CD14-positive monocyte (primary cell): ENCODE measurements around the gene TCF4. TPM values are rescaled to one million over a fixed set of nuclear protein-coding genes. Genes with fewer than 3 reads are reported as not detected.

Source experiments
- DNase-seq, 3 donors: peaks; one replicate each; pipeline ENCODE4 v3.0.0-alpha.2; 2011 to 2022
- H2AFZ ChIP-seq: 2 replicates; pipeline ENCODE4 v1.6.0; 2012; ENCODE audit warnings: mild to moderate bottlenecking, low read depth, low read length, inconsistent platforms; ENCODE audit not compliant: insufficient read depth, poor library complexity, severe bottlenecking
- H3K27ac ChIP-seq, 2 donors: 1 replicate in 1 of 2; 2 replicates in 1 of 2; pipeline ENCODE4 v1.5.1; 2012 to 2013; ENCODE audit warnings: low read length in 2 of 2, control low read depth in 1 of 2, inconsistent platforms in 1 of 2, low read depth in 1 of 2, mild to moderate bottlenecking in 1 of 2
- H3K27me3 ChIP-seq, 2 donors: one replicate each; pipeline versions ENCODE4 v1.6.0 to v1.6.1; 2011 to 2013; ENCODE audit warnings: low read length in 2 of 2; ENCODE audit not compliant: control insufficient read depth in 2 of 2, insufficient read depth in 2 of 2
- H3K36me3 ChIP-seq, 2 donors: replicated peaks in 1 of 2; 1 replicate in 1 of 2; 2 replicates in 1 of 2; pipeline versions ENCODE4 v1.5.1 to v1.6.1; 2012 to 2013; ENCODE audit warnings: low read length in 2 of 2, control low read depth in 1 of 2, inconsistent platforms in 1 of 2, mild to moderate bottlenecking in 1 of 2; ENCODE audit not compliant: insufficient read depth in 2 of 2, control insufficient read depth in 1 of 2
- H3K4me1 ChIP-seq, 2 donors: 1 replicate in 1 of 2; 2 replicates in 1 of 2; pipeline versions ENCODE4 v1.5.1 to v1.6.1; 2012 to 2013; ENCODE audit warnings: low read length in 2 of 2, control low read depth in 1 of 2, inconsistent platforms in 1 of 2, mild to moderate bottlenecking in 1 of 2, moderate library complexity in 1 of 2; ENCODE audit not compliant: insufficient read depth in 2 of 2, control insufficient read depth in 1 of 2
- H3K4me2 ChIP-seq: replicated peaks from 2 replicates; pipeline ENCODE3; 2012; ENCODE audit warnings: low read length, moderate library complexity, mild to moderate bottlenecking; ENCODE audit not compliant: poor library complexity, severe bottlenecking; ENCODE audit errors: extremely low read depth
- H3K4me3 ChIP-seq, 3 experiments: fragments of 200-600 bp in 1 of 3; sonication (generic) in 1 of 3; replicated peaks in 1 of 3; 1 replicate in 2 of 3; 2 replicates in 1 of 3; pipeline ENCODE4 v1.5.1; 2011 to 2013; ENCODE audit warnings: low read length in 3 of 3, mild to moderate bottlenecking in 3 of 3, control low read depth in 2 of 3, low read depth in 2 of 3, inconsistent platforms in 1 of 3, moderate library complexity in 1 of 3
- H3K79me2 ChIP-seq: 2 replicates; pipeline ENCODE4 v1.6.0; 2012; ENCODE audit warnings: mild to moderate bottlenecking, control low read depth, inconsistent platforms, low read length, moderate library complexity; ENCODE audit not compliant: insufficient read depth
- H3K9ac ChIP-seq: 2 replicates; pipeline ENCODE4 v1.6.0; 2017; ENCODE audit warnings: low read length, mild to moderate bottlenecking; ENCODE audit not compliant: insufficient read depth, poor library complexity, severe bottlenecking
- H3K9me3 ChIP-seq, 2 donors: replicated peaks in 1 of 2; 1 replicate in 1 of 2; 2 replicates in 1 of 2; pipeline versions ENCODE4 v1.5.1 to v1.6.1; 2012 to 2013; ENCODE audit warnings: low read length in 2 of 2, control low read depth in 1 of 2; ENCODE audit not compliant: control insufficient read depth in 1 of 2, insufficient read depth in 1 of 2
- H4K20me1 ChIP-seq: 2 replicates; pipeline ENCODE4 v1.6.0; 2012; ENCODE audit warnings: mild to moderate bottlenecking, low read length, control low read depth, moderate library complexity; ENCODE audit not compliant: insufficient read depth
- H3K27ac Mint-ChIP-seq, 7 donors: one replicate each; pipeline ENCODE4 v1.8.0; 2020; ENCODE audit warnings: mild to moderate bottlenecking in 7 of 7, mixed read lengths in 7 of 7, moderate library complexity in 6 of 7, inconsistent platforms in 2 of 7
- H3K27me3 Mint-ChIP-seq, 3 donors: one replicate each; pipeline ENCODE4 v1.8.0; 2021 to 2022; ENCODE audit warnings: low read depth in 3 of 3, mild to moderate bottlenecking in 3 of 3, mixed read lengths in 3 of 3, moderate library complexity in 3 of 3, inconsistent platforms in 1 of 3
- H3K36me3 Mint-ChIP-seq, 2 donors: one replicate each; pipeline ENCODE4 v1.8.0; 2020; ENCODE audit warnings: mixed read lengths in 2 of 2, inconsistent platforms in 1 of 2, mild to moderate bottlenecking in 1 of 2
- H3K4me1 Mint-ChIP-seq: one replicate; pipeline ENCODE4 v1.8.0; 2020; ENCODE audit warnings: mild to moderate bottlenecking, mixed read lengths
- H3K4me3 Mint-ChIP-seq, 2 donors: one replicate each; pipeline ENCODE4 v1.8.0; 2020; ENCODE audit warnings: mild to moderate bottlenecking in 2 of 2, mixed read lengths in 2 of 2, moderate library complexity in 1 of 2
- H3K9me3 Mint-ChIP-seq, 7 donors: one replicate each; pipeline ENCODE4 v1.8.0; 2020 to 2022; ENCODE audit warnings: mixed read lengths in 7 of 7, mild to moderate bottlenecking in 6 of 7, moderate library complexity in 6 of 7, inconsistent platforms in 2 of 7
- CTCF ChIP-seq: fragments of 200-600 bp; IDR thresholded peaks from one replicate; pipeline ENCODE4 v1.8.0; 2022; ENCODE audit warnings: antibody characterized with exemption, mild to moderate bottlenecking
- WGBS: methylation state at CpG from one replicate; pipeline ENCODE4 v1.1.5; 2013; ENCODE audit warnings: missing lambda C conversion rate; ENCODE audit not compliant: insufficient coverage; 5-methylcytosine and 5-hydroxymethylcytosine counted together
- intact Hi-C, 2 donors: fragments of 100-400 bp; cut with micrococcal nuclease; formaldehyde crosslinking; loops; one replicate each; pipeline versions ENCODE4 v1.15.0 to v1.15.1; 2023
- polyA plus RNA-seq, 3 donors: library from polyadenylated mRNA; depleted of rRNA in 1 of 3; unstranded in 2 of 3; stranded (reverse) in 1 of 3; fragments of 300-500 nt in 2 of 3; fragments of >200 nt in 1 of 3; fragmentation: Illumina TruSeq in 2 of 3; gene quantifications; 1 replicate in 2 of 3; 2 replicates in 1 of 3; pipeline ENCODE4 v1.2.3, GENCODE V29; 2012 to 2021

TCF4 gene
- polyA plus RNA-seq, 3 donors, result 5.9 to 12.9 (median 10.7) TPM

GRCh38 chr18:55258088-55258487 lies 329.9 kb downstream of the TCF4 start:
- no peak overlapping the region for H3K4me2 ChIP-seq
- peaks cover 0 to 7% of the 10 kb centered on the region in 2 donors for H3K36me3 ChIP-seq
- Mint-ChIP-seq H3K9me3 (no peaks in the 10 kb centered on the region), H3K27me3 (no peaks in the 10 kb centered on the region), H3K27ac (no peak overlapping the region), H3K4me3 (no peak overlapping the region), H3K4me1 (no peaks in the 10 kb centered on the region), H3K36me3 (peaks cover 5 to 18% of the 10 kb centered on the region in 2 donors)
- H3K9me3 ChIP-seq, result no peaks in the 10 kb centered on the region
- no peak overlapping the region for H3K27ac ChIP-seq
- no peak for DNase-seq
- no peak overlapping the region for H3K4me3 ChIP-seq
- no peak overlapping the region for H2AFZ ChIP-seq
- WGBS, result no CpG with 5 or more reads among the region's 4 CpGs
- H3K79me2 ChIP-seq, result no peaks in the 10 kb centered on the region
- no peak overlapping the region for H3K9ac ChIP-seq
- H3K27me3 ChIP-seq, result no peaks in the 10 kb centered on the region
- TF ChIP-seq CTCF, result no peak
- no peaks in the 10 kb centered on the region for H4K20me1 ChIP-seq
- no peaks in the 10 kb centered on the region for H3K4me1 ChIP-seq
- intact Hi-C loops, result no loop called here

GRCh38 chr18:55256929-55257289 lies 331.1 kb downstream of the TCF4 start:
- peaks cover 5 to 18% of the 10 kb centered on the region in 2 donors for H3K36me3 Mint-ChIP-seq

More at GRCh38 chr18:55256929-55257289, 331.1 kb downstream of the TCF4 start:
- Histone ChIP-seq H3K27ac (no peak overlapping the region), H3K9ac (no peak overlapping the region), H3K4me3 (no peak overlapping the region), H3K9me3 (no peaks in the 10 kb centered on the region), H3K79me2 (no peaks in the 10 kb centered on the region), H3K4me1 (peaks cover 0 to 5% of the 10 kb centered on the region in 2 donors), H3K4me2 (no peak overlapping the region), H3K36me3 (peaks cover 0 to 7% of the 10 kb centered on the region in 2 donors), H4K20me1 (no peaks in the 10 kb centered on the region), H2AFZ (no peak overlapping the region), H3K27me3 (no peaks in the 10 kb centered on the region)
- Mint-ChIP-seq H3K4me3 (no peak overlapping the region), H3K9me3 (no peaks in the 10 kb centered on the region), H3K27ac (no peak overlapping the region), H3K27me3 (no peaks in the 10 kb centered on the region), H3K4me1 (peaks cover 5% of the 10 kb centered on the region)
- intact Hi-C loops, result no loop called here
- no CpG with 5 or more reads among the region's 1 CpG for WGBS
- no peak for DNase-seq
- no peak for TF ChIP-seq CTCF
